Measurements from ENCODE around the gene USP6NL. TPM values are rescaled to one million over a fixed set of nuclear protein-coding genes. Genes with fewer than 3 reads are reported as not detected.

The USP6NL gene
- total and polyA plus RNA-seq, 9 of the 15 experiments (the other 6 are each of a cell fraction or from before 2014, with no cell fraction given): 3.2 to 26.6 (median 19.8) TPM

GRCh38 chr10:11551916-11552602 is 59.4 kb downstream of the USP6NL start:
- WGBS (ENCODE audit: insufficient coverage, low coverage, missing lambda C conversion rate): 16% methylated on average over 4 of the region's 4 CpGs
- intact Hi-C loops (cut with micrococcal nuclease): no loop called here
- in situ Hi-C loops (cut with MboI): no loop called here
- peak; percentile 83 for ATAC-seq
- Histone ChIP-seq H3K79me2 (ENCODE audit: control insufficient read depth, insufficient read depth, low read length) (peaks cover 90% of the 10 kb centered on the region), H3K27me3 (ENCODE audit: control insufficient read depth in 2 of 2, insufficient read depth in 2 of 2, low read length in 2 of 2) (no peaks in the 10 kb centered on the region), H4K20me1 (replicated peaks; ENCODE audit: control insufficient read depth, insufficient read depth, low read length) (no peaks in the 10 kb centered on the region), H3K4me3 (no peak overlapping the region), H2AFZ (ENCODE audit: low read depth, low read length) (no peak overlapping the region), H3K9me1 (ENCODE audit: control insufficient read depth, insufficient read depth, low read length) (no peaks in the 10 kb centered on the region), H3K9ac (ENCODE audit: insufficient read depth in 1 of 2, low read depth in 2 of 2, low read length in 2 of 2) (peak overlapping the region in 1 of 2 experiments; percentile 13; a peak in 2 of 4 replicates), H3K4me1 (replicated peaks in 1 of 2; ENCODE audit: control insufficient read depth in 2 of 2, insufficient read depth in 2 of 2, low read length in 2 of 2) (peaks cover 3 to 23% of the 10 kb centered on the region in 2 experiments; a peak in 2 of 5 replicates), H3K27ac (ENCODE audit: extremely low read depth, low read depth, low read length) (peak overlapping the region; percentile 63), H3K9me3 (replicated peaks; ENCODE audit: control insufficient read depth, insufficient read depth, low read depth, low read length) (no peaks in the 10 kb centered on the region; the same call in 1 of the 2 replicates), H3K36me3 (ENCODE audit: control insufficient read depth, insufficient read depth, low read length) (no peaks in the 10 kb centered on the region), H3K4me2 (ENCODE audit: insufficient read depth, low read length) (no peak overlapping the region; the same call in 1 of the 2 replicates)
- ChIA-PET POLR2A (interaction anchor here (0.7 kb wide), 1 partner anchor 19 kb away, joined by 4 read pairs; no protein-coding TSS in a partner anchor), CTCF (ENCODE audit: low intra/inter-chr PET ratio) (no interaction called here)
- peak; percentile 82 for FAIRE-seq
- BruUV-seq (replicated peaks): no TSS peak
- peak; percentile 32 to 61 (median 38) for DNase-seq (ENCODE audit: extremely low read depth in 1 of 4, low spot score in 3 of 4)
- TF ChIP-seq FOXK1 (CRISPR knock-in tag; IDR thresholded peaks at IDR 0.05; ENCODE audit: borderline replicate concordance): no peak
- no peak for TF ChIP-seq TFE3 (CRISPR knock-in tag; IDR thresholded peaks at IDR 0.05)
- no peak for TF ChIP-seq HES1 (IDR thresholded peaks at IDR 0.05; ENCODE audit: low read depth)
- TF ChIP-seq, protein P1, sequence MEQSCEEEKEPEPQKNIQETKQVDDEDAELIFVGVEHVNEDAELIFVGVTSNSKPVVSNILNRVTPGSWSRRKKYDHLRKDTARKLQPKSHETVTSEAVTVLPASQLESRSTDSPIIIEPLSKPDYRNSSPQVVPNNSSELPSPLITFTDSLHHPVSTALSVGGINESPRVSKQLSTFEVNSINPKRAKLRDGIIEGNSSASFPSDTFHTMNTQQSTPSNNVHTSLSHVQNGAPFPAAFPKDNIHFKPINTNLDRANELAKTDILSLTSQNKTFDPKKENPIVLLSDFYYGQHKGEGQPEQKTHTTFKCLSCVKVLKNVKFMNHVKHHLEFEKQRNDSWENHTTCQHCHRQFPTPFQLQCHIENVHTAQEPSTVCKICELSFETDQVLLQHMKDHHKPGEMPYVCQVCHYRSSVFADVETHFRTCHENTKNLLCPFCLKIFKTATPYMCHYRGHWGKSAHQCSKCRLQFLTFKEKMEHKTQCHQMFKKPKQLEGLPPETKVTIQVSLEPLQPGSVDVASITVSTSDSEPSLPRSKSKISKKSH (CRISPR knock-in tag; IDR thresholded peaks at IDR 0.05): no peak
- no peak for TF ChIP-seq CTBP1 (IDR thresholded peaks at IDR 0.05; ENCODE audit: borderline replicate concordance)
- no peak for TF ChIP-seq ZFX (CRISPR knock-in tag; IDR thresholded peaks at IDR 0.05)
- TF ChIP-seq PCBP1 (IDR thresholded peaks at IDR 0.05; ENCODE audit: low read depth, low read length, poor library complexity, severe bottlenecking): no peak
- TF ChIP-seq ZBTB49 (CRISPR knock-in tag; IDR thresholded peaks at IDR 0.05; ENCODE audit: borderline replicate concordance): no peak
- TF ChIP-seq POU5F1 (IDR thresholded peaks at IDR 0.05; ENCODE audit: borderline replicate concordance, low read depth, low read length, partially characterized antibody): no peak
- no peak for TF ChIP-seq TCF7 (IDR thresholded peaks at IDR 0.05; ENCODE audit: borderline replicate concordance)
- no peak for TF ChIP-seq ZNF184 (CRISPR knock-in tag; IDR thresholded peaks at IDR 0.05)
- no peak for TF ChIP-seq ZNF77 (CRISPR knock-in tag; IDR thresholded peaks at IDR 0.05)
- no peak for TF ChIP-seq ZNF668 (CRISPR knock-in tag; IDR thresholded peaks at IDR 0.05)
- TF ChIP-seq POLR2AphosphoS2 (IDR thresholded peaks at IDR 0.05; ENCODE audit: low read length): no peak
- TF ChIP-seq ZNF589 (CRISPR knock-in tag; IDR thresholded peaks at IDR 0.05; ENCODE audit: low read depth): no peak
- no peak for TF ChIP-seq MCM7 (IDR thresholded peaks at IDR 0.05)
